WTC11 (cell line): Measurements from ENCODE around the gene NALCN.

Source experiments
- CBFB ChIP-seq: sonication (generic); formaldehyde crosslinking; IDR thresholded peaks from 2 replicates; pipeline ENCODE4 v1.8.1; 2022; ENCODE audit warnings: mild to moderate bottlenecking, low read depth, missing genetic modification reagents
- CREB1 ChIP-seq: sonication (generic); formaldehyde crosslinking; IDR thresholded peaks from 2 replicates; pipeline ENCODE4 v1.8.0; 2023; ENCODE audit warnings: mild to moderate bottlenecking, missing genetic modification reagents
- ELF4 ChIP-seq: sonication (generic); formaldehyde crosslinking; IDR thresholded peaks from 2 replicates; pipeline ENCODE4 v1.8.1; 2022; ENCODE audit warnings: low read depth, mild to moderate bottlenecking, moderate library complexity, missing genetic modification reagents
- FOXP1 ChIP-seq: sonication (generic); formaldehyde crosslinking; IDR thresholded peaks from 2 replicates; pipeline ENCODE4 v1.8.0; 2022; ENCODE audit warnings: missing genetic modification reagents, mild to moderate bottlenecking, moderate library complexity, borderline replicate concordance
- NFE2L1 ChIP-seq: sonication (generic); formaldehyde crosslinking; IDR thresholded peaks from 2 replicates; pipeline ENCODE4 v1.8.1; 2023; ENCODE audit warnings: missing genetic modification reagents
- PRRX2 ChIP-seq: fragments of 250-450 bp; sonication (Bioruptor Pico); IDR thresholded peaks from 2 replicates; pipeline ENCODE4 v1.8.0; 2021; ENCODE audit warnings: mild to moderate bottlenecking
- RELA ChIP-seq: sonication (generic); formaldehyde crosslinking; IDR thresholded peaks from 2 replicates; pipeline ENCODE4 v1.8.1; 2022; ENCODE audit warnings: missing genetic modification reagents, mild to moderate bottlenecking, borderline replicate concordance
- TEAD4 ChIP-seq: sonication (generic); formaldehyde crosslinking; IDR thresholded peaks from 2 replicates; pipeline ENCODE4 v1.8.0; 2022; ENCODE audit warnings: mild to moderate bottlenecking, missing genetic modification reagents
- TF ChIP-seq, protein P1 (sequence below): sonication (generic); formaldehyde crosslinking; IDR thresholded peaks from 2 replicates; pipeline ENCODE4 v1.8.0; 2023; ENCODE audit warnings: missing genetic modification reagents, mild to moderate bottlenecking, borderline replicate concordance
- TF ChIP-seq, protein P2 (sequence below): fragments of 200-600 bp; IDR thresholded peaks from 2 replicates; pipeline ENCODE4 v1.8.0; 2022; ENCODE audit warnings: antibody characterized with exemption

DNA sequence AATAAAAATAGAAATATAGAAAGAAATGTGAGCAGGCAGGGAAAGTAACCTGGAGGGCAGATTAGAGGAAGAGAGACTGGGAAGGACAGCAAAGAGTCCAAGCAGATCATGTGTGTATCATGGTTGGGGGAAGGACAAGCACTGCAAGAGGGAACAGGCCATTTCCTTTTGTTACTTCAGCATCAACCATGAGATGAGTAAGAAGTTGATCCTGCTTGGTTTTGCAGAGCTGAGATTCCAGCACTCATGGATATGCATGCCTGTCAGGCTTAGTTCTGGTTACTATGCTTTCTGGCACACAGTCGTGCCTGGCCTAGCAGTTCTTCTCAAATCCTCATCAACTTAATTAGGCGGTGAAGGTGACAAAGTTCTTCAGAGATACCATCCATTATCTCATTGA lies 18.1 kb downstream of the NALCN start:
- TF ChIP-seq ELF4 (CRISPR knock-in tag) (no peak), CREB1 (CRISPR knock-in tag) (no peak), PRRX2 (CRISPR knock-in tag) (no peak), CBFB (CRISPR knock-in tag) (no peak), FOXP1 (CRISPR knock-in tag) (no peak), RELA (CRISPR knock-in tag) (no peak), TEAD4 (CRISPR knock-in tag) (no peak), NFE2L1 (CRISPR knock-in tag) (no peak)
- TF ChIP-seq, protein P1, sequence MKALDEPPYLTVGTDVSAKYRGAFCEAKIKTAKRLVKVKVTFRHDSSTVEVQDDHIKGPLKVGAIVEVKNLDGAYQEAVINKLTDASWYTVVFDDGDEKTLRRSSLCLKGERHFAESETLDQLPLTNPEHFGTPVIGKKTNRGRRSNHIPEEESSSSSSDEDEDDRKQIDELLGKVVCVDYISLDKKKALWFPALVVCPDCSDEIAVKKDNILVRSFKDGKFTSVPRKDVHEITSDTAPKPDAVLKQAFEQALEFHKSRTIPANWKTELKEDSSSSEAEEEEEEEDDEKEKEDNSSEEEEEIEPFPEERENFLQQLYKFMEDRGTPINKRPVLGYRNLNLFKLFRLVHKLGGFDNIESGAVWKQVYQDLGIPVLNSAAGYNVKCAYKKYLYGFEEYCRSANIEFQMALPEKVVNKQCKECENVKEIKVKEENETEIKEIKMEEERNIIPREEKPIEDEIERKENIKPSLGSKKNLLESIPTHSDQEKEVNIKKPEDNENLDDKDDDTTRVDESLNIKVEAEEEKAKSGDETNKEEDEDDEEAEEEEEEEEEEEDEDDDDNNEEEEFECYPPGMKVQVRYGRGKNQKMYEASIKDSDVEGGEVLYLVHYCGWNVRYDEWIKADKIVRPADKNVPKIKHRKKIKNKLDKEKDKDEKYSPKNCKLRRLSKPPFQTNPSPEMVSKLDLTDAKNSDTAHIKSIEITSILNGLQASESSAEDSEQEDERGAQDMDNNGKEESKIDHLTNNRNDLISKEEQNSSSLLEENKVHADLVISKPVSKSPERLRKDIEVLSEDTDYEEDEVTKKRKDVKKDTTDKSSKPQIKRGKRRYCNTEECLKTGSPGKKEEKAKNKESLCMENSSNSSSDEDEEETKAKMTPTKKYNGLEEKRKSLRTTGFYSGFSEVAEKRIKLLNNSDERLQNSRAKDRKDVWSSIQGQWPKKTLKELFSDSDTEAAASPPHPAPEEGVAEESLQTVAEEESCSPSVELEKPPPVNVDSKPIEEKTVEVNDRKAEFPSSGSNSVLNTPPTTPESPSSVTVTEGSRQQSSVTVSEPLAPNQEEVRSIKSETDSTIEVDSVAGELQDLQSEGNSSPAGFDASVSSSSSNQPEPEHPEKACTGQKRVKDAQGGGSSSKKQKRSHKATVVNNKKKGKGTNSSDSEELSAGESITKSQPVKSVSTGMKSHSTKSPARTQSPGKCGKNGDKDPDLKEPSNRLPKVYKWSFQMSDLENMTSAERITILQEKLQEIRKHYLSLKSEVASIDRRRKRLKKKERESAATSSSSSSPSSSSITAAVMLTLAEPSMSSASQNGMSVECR (CRISPR knock-in tag), result no peak
- TF ChIP-seq, protein P2, sequence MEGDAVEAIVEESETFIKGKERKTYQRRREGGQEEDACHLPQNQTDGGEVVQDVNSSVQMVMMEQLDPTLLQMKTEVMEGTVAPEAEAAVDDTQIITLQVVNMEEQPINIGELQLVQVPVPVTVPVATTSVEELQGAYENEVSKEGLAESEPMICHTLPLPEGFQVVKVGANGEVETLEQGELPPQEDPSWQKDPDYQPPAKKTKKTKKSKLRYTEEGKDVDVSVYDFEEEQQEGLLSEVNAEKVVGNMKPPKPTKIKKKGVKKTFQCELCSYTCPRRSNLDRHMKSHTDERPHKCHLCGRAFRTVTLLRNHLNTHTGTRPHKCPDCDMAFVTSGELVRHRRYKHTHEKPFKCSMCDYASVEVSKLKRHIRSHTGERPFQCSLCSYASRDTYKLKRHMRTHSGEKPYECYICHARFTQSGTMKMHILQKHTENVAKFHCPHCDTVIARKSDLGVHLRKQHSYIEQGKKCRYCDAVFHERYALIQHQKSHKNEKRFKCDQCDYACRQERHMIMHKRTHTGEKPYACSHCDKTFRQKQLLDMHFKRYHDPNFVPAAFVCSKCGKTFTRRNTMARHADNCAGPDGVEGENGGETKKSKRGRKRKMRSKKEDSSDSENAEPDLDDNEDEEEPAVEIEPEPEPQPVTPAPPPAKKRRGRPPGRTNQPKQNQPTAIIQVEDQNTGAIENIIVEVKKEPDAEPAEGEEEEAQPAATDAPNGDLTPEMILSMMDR, result no peak
